BE2C (cell line): Measurements from ENCODE around the gene SNAP25.
A peak's percentile ranks its signal among the peaks of the same experiment; 100 is the strongest.

Experiments used
- DNase-seq: peaks from one replicate; pipeline ENCODE4 v3.0.0-alpha.2; 2020
- H3K27me3 ChIP-seq: fragments of 250-450 bp; sonication (Bioruptor Pico); 2 replicates; pipeline ENCODE4 v1.5.1; 2020; ENCODE audit warnings: mild to moderate bottlenecking
- H3K36me3 ChIP-seq: fragments of 250-450 bp; sonication (Bioruptor Pico); 2 replicates; pipeline ENCODE4 v1.5.1; 2020; ENCODE audit warnings: mild to moderate bottlenecking
- H3K4me1 ChIP-seq: fragments of 250-450 bp; sonication (Bioruptor Pico); 2 replicates; pipeline ENCODE4 v1.5.1; 2020
- H3K4me3 ChIP-seq: 2 replicates; pipeline ENCODE4 v1.5.1; 2011; ENCODE audit warnings: low read depth, low read length
- H3K9me3 ChIP-seq: fragments of 250-450 bp; sonication (Bioruptor Pico); 2 replicates; pipeline ENCODE4 v1.5.1; 2020
- TF ChIP-seq, protein P1 (sequence below): IDR thresholded peaks from 2 replicates; pipeline ENCODE4 v1.5.1; 2012; ENCODE audit warnings: mild to moderate bottlenecking, low read depth, low read length

The SNAP25 gene

DNA sequence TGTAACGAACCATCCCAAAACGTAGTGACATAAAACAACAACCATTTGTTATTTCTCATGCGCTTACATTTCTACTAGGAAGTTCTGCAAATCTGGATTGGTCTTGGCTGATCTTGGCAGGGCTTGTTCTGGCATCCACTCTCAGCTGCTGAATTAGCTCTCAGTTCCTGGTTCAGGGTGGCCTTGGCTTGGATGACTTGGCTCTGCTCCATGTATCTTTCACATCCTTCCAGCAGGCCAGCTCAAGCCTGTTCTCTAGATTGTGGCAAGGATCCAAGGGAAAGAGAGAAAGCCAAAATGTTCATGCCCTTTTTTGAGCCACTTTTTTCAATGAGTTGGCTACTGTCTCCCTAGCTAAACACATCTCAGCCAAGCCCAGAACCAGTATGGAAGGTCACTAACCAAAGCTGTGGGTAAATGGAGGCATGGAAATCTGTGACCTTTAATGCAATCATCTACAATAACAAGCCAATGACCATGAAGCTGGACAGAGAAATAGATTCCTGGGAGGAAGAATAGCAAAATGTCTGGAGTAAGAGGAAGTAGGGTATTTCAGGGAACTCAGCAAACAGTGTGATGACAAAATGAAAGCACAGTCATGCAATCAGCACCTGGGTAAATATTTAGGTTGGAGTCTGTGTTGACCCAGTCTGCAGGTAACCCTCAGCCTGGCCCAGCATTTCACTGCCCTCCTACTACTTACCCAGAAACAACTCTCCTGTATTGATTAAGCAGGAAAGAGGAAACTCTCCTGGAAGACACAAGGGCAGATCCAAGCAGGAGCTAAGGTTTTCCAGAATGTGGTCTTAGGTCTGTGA is 32.7 kb upstream of the SNAP25 start:
- TF ChIP-seq, protein P1, sequence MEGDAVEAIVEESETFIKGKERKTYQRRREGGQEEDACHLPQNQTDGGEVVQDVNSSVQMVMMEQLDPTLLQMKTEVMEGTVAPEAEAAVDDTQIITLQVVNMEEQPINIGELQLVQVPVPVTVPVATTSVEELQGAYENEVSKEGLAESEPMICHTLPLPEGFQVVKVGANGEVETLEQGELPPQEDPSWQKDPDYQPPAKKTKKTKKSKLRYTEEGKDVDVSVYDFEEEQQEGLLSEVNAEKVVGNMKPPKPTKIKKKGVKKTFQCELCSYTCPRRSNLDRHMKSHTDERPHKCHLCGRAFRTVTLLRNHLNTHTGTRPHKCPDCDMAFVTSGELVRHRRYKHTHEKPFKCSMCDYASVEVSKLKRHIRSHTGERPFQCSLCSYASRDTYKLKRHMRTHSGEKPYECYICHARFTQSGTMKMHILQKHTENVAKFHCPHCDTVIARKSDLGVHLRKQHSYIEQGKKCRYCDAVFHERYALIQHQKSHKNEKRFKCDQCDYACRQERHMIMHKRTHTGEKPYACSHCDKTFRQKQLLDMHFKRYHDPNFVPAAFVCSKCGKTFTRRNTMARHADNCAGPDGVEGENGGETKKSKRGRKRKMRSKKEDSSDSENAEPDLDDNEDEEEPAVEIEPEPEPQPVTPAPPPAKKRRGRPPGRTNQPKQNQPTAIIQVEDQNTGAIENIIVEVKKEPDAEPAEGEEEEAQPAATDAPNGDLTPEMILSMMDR = no peak
- no peak overlapping the region for H3K4me3 ChIP-seq
- no peaks in the 10 kb centered on the region for H3K36me3 ChIP-seq
- peaks cover 6% of the 10 kb centered on the region; the same call in 1 of the 2 replicates for H3K4me1 ChIP-seq
- peak; percentile 27 for DNase-seq
- H3K27me3 ChIP-seq = no peaks in the 10 kb centered on the region
- no peaks in the 10 kb centered on the region for H3K9me3 ChIP-seq

DNA sequence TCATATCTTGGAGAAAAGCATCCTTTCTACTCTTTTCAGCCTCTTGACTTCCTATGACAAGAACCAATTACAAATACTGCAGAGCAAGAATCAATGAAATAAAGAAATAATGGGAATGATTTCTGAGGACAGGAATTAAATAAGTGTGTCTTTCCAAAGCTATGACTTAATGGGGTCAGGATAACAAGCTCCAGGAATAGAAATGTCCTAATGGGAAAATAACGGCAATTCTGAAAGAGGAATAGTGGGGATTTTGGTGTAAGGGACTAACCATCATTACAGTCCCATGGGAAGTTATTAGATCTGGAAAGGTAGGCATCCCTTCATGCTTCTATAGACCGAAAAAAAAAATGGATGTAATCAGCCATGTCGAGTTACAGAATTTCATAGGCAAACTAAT is 28.2 kb upstream of the SNAP25 start:
- Histone ChIP-seq H3K4me3 (no peak overlapping the region), H3K9me3 (no peaks in the 10 kb centered on the region), H3K4me1 (no peaks in the 10 kb centered on the region), H3K36me3 (no peaks in the 10 kb centered on the region), H3K27me3 (no peaks in the 10 kb centered on the region)
- TF ChIP-seq, protein P1 = no peak
- DNase-seq = no peak

DNA sequence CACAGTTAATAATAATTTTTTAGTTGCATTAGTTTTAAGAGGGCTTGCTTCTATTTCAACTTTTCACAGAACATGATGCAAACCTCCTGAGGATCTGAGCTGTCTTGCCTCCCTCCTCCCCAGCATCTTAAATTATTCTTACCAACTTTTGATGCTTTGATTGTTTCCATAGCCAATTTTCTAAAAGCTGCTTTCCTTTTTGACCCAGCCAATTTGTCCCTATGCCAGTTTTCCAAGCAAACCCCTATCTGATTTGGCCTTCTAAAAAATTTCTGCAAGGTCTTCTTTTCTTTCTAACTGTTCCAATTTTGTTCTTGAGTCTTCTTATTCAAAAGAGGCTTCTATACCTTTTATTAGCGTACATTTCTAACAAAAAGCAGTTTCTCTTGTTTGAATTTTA is 26.5 kb upstream of the SNAP25 start:
- no peaks in the 10 kb centered on the region for H3K9me3 ChIP-seq
- H3K27me3 ChIP-seq = no peaks in the 10 kb centered on the region
- H3K4me3 ChIP-seq = no peak overlapping the region
- H3K36me3 ChIP-seq = no peaks in the 10 kb centered on the region
- TF ChIP-seq, protein P1 = no peak
- H3K4me1 ChIP-seq = no peaks in the 10 kb centered on the region
- DNase-seq = no peak

DNA sequence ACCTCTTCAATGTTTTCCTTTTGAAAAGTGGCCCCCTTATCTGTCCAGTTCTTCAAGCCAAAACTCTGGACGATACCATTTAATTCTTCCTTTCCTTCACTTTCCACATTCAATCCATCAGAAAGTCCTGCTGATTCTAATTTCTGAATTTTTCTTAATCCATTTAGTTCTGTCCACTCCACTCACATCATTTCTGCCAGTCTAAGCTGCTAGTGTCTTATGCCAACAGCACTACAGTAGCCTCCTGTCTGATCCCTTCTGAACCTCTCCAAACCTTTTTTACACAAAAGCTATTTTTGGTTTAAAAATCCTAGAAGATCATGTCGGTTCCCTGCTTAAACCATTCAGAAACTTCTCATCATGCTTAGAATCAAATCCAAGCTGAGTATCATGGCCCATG is 24.5 kb upstream of the SNAP25 start:
- Histone ChIP-seq H3K4me1 (no peaks in the 10 kb centered on the region), H3K4me3 (no peak overlapping the region), H3K36me3 (no peaks in the 10 kb centered on the region), H3K9me3 (no peaks in the 10 kb centered on the region), H3K27me3 (no peaks in the 10 kb centered on the region)
- TF ChIP-seq, protein P1 = no peak
- no peak for DNase-seq

DNA sequence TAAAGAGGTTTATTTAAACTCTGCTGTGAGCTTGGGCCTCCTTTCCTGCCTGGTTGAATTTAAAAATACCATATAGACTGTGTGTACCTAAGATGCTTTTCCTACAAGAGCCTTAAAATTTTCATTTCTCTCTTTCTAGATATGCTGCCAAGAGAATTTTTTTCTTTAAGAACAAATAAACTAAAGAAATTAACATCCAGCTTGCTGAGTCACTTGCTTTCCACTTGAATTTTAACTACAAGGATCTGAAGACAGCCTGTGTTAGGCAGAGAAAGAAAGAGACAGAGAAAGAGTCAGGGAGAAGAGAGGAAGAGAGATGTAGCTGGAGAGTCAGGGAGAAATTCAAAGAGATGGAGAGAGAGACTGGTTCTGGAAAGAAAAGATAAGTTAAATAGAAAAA is 18.3 kb upstream of the SNAP25 start:
- no peak for DNase-seq
- H3K9me3 ChIP-seq = no peaks in the 10 kb centered on the region
- no peak overlapping the region for H3K4me3 ChIP-seq
- no peaks in the 10 kb centered on the region for H3K4me1 ChIP-seq
- TF ChIP-seq, protein P1 = no peak
- no peaks in the 10 kb centered on the region for H3K36me3 ChIP-seq
- no peaks in the 10 kb centered on the region for H3K27me3 ChIP-seq

DNA sequence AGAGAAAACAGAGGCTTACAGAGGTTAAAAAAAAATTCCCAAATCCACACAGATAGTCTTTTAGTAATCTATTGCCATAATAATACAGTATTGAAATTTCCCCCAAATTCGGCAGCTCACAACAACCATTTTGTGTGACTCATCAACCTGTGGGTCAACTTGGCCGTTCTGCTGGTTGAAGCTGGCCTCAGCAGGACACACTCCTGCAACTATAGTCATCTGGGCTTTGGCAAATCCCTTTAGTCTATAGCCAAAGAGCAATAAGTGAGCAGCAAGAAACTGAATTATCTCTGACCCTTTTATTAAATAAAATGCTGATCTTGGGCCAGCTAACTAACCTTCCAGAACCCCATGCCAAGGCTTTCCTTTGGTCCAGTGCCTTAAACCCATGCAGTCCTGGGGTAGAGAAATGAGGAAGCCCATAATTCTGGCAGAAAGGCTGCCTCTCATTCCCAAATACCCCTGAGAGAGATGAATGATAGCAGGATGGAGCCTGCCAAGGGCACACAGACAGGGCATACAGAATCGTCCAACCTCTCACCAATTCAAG is 17.2 kb upstream of the SNAP25 start:
- TF ChIP-seq, protein P1 = no peak
- DNase-seq = no peak
- H3K27me3 ChIP-seq = no peaks in the 10 kb centered on the region
- H3K4me3 ChIP-seq = no peak overlapping the region
- H3K4me1 ChIP-seq = no peaks in the 10 kb centered on the region
- H3K36me3 ChIP-seq = no peaks in the 10 kb centered on the region
- no peaks in the 10 kb centered on the region for H3K9me3 ChIP-seq
